ENCODE data around the gene MYRF. TPM values are rescaled to one million over a fixed set of nuclear protein-coding genes. Genes with fewer than 3 reads are reported as not detected.

The MYRF gene
- total and polyA plus RNA-seq, 9 of the 15 experiments (the other 6 are each of a cell fraction or from before 2014, with no cell fraction given) = 2.3 to 25.8 (median 7.1) TPM

DNA sequence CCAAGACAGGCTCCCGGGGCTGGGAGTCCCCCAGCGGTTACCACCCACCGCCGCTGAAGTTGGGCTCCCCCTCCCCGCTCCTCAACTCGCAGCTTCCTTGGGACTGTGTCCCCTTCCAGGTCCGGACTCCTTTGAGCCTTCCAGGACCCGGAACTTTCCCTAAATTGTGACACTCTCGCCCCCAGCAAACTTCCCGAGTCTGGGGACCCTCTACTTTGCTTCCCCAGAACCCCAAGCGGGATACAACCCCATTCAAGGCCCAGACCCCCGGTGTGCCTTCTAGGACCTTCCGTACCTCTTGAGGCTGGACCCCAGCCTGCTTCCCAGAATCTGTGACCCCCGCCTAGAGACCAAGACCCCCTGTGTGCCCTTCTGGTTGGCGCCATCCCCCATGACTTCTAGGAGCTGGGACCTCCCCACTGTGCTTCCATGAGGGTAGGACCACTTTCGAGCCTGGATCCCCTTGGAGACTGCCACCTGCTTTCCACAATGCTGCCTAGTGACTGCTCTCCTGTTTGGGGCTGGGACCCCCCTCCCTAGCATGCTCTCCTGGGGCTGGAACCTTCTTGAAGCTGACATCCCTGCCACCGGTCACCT is 587 bp downstream of the MYRF start (continued):
- TF ChIP-seq, protein P1, sequence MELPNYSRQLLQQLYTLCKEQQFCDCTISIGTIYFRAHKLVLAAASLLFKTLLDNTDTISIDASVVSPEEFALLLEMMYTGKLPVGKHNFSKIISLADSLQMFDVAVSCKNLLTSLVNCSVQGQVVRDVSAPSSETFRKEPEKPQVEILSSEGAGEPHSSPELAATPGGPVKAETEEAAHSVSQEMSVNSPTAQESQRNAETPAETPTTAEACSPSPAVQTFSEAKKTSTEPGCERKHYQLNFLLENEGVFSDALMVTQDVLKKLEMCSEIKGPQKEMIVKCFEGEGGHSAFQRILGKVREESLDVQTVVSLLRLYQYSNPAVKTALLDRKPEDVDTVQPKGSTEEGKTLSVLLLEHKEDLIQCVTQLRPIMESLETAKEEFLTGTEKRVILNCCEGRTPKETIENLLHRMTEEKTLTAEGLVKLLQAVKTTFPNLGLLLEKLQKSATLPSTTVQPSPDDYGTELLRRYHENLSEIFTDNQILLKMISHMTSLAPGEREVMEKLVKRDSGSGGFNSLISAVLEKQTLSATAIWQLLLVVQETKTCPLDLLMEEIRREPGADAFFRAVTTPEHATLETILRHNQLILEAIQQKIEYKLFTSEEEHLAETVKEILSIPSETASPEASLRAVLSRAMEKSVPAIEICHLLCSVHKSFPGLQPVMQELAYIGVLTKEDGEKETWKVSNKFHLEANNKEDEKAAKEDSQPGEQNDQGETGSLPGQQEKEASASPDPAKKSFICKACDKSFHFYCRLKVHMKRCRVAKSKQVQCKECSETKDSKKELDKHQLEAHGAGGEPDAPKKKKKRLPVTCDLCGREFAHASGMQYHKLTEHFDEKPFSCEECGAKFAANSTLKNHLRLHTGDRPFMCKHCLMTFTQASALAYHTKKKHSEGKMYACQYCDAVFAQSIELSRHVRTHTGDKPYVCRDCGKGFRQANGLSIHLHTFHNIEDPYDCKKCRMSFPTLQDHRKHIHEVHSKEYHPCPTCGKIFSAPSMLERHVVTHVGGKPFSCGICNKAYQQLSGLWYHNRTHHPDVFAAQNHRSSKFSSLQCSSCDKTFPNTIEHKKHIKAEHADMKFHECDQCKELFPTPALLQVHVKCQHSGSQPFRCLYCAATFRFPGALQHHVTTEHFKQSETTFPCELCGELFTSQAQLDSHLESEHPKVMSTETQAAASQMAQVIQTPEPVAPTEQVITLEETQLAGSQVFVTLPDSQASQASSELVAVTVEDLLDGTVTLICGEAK (IDR thresholded peaks at IDR 0.05) = 0 out of 2 replicates have a peak, but pooled peaks have one; percentile 38
- TF ChIP-seq, protein P1 (CRISPR knock-in tag; IDR thresholded peaks at IDR 0.05) = no peak
- TF ChIP-seq TRIM24 (IDR thresholded peaks at IDR 0.05) (no peak), ZNF133 (CRISPR knock-in tag; IDR thresholded peaks at IDR 0.05) (no peak), ZBTB7A (IDR thresholded peaks at IDR 0.05; ENCODE audit: borderline replicate concordance, control insufficient read depth, low read depth, low read length) (peak; percentile 35; the same call in 1 of the 2 replicates), GTF2A2 (tag; IDR thresholded peaks at IDR 0.05) (no peak), NCOA2 (IDR thresholded peaks at IDR 0.05; ENCODE audit: partially characterized antibody in 2 of 2) (no peak), CEBPB (tag; IDR thresholded peaks at IDR 0.05) (no peak), SMARCC2 (IDR thresholded peaks at IDR 0.05; ENCODE audit: low read depth) (no peak), SMAD1 (IDR thresholded peaks at IDR 0.05; ENCODE audit: low read depth, low read length, partially characterized antibody) (no peak), KDM2B (CRISPR knock-in tag; IDR thresholded peaks at IDR 0.05) (no peak), GATA2 (CRISPR knock-in tag; IDR thresholded peaks at IDR 0.05) (no peak), WHSC1 (IDR thresholded peaks at IDR 0.05; ENCODE audit: low read length) (no peak), ZC3H11A (IDR thresholded peaks at IDR 0.05; ENCODE audit: low read depth, low read length) (no peak)

Measured in K562 (cell line).